Keratinocyte (primary cell): ENCODE measurements around the gene MTMR10. TPM values are rescaled to one million over a fixed set of nuclear protein-coding genes. Genes with fewer than 3 reads are reported as not detected.

Source experiments
- DNase-seq: peaks from one replicate; pipeline ENCODE4 v3.0.0-alpha.2; 2011; ENCODE audit warnings: low read depth, missing footprints, low spot score
- FAIRE-seq: peaks from 2 replicates; lab custom pipeline; 2011; peaks lifted over from hg19 to GRCh38; lab: Jason Lieb, UNC
- H2AFZ ChIP-seq: 2 replicates; pipeline ENCODE4 v1.6.0; 2012; ENCODE audit warnings: low read length, control low read depth, inconsistent platforms; ENCODE audit not compliant: control insufficient read depth
- H3K27ac ChIP-seq: 2 replicates; pipeline ENCODE4 v1.5.1; 2011; ENCODE audit warnings: low read length; ENCODE audit not compliant: control insufficient read depth, insufficient read depth
- H3K27me3 ChIP-seq: 3 replicates; pipeline ENCODE4 v1.6.0; 2011; ENCODE audit warnings: low read length; ENCODE audit not compliant: control insufficient read depth, insufficient read depth; ENCODE audit errors: extremely low read depth
- H3K36me3 ChIP-seq, 2 experiments: 2 replicates in 1 of 2; 3 replicates in 1 of 2; pipeline ENCODE4 v1.5.1; 2011; ENCODE audit warnings: low read length in 2 of 2, mild to moderate bottlenecking in 1 of 2; ENCODE audit not compliant: control insufficient read depth in 2 of 2, insufficient read depth in 2 of 2; ENCODE audit errors: extremely low read depth in 1 of 2
- H3K4me1 ChIP-seq: 3 replicates; pipeline ENCODE4 v1.5.1; 2011; ENCODE audit warnings: low read length; ENCODE audit not compliant: control insufficient read depth, insufficient read depth; ENCODE audit errors: extremely low read depth
- H3K4me2 ChIP-seq: 3 replicates; pipeline ENCODE4 v1.6.0; 2011; ENCODE audit warnings: low read depth, low read length; ENCODE audit not compliant: control insufficient read depth, insufficient read depth; ENCODE audit errors: extremely low read depth
- H3K4me3 ChIP-seq, 3 experiments: fragments of 200-600 bp in 1 of 3; sonication (generic) in 1 of 3; 2 replicates in 2 of 3; 3 replicates in 1 of 3; pipeline ENCODE4 v1.5.1; 2011 to 2016; ENCODE audit warnings: low read length in 3 of 3, mild to moderate bottlenecking in 3 of 3, control low read depth in 2 of 3, inconsistent platforms in 1 of 3, low read depth in 1 of 3, mixed read lengths in 1 of 3, mixed run types in 1 of 3, moderate library complexity in 1 of 3; ENCODE audit not compliant: control insufficient read depth in 2 of 3, insufficient read depth in 2 of 3; ENCODE audit errors: extremely low read depth in 1 of 3
- H3K79me2 ChIP-seq: 2 replicates; pipeline ENCODE4 v1.6.0; 2012; ENCODE audit warnings: low read length; ENCODE audit not compliant: control insufficient read depth, insufficient read depth
- H3K9ac ChIP-seq: 3 replicates; pipeline ENCODE4 v1.6.0; 2011; ENCODE audit warnings: low read length; ENCODE audit not compliant: control insufficient read depth, insufficient read depth; ENCODE audit errors: extremely low read depth
- H3K9me1 ChIP-seq: 3 replicates; pipeline ENCODE4 v1.6.0; 2011; ENCODE audit warnings: low read length; ENCODE audit not compliant: control insufficient read depth, insufficient read depth; ENCODE audit errors: extremely low read depth
- H3K9me3 ChIP-seq: 2 replicates; pipeline ENCODE4 v1.5.1; 2012; ENCODE audit warnings: low read depth, low read length; ENCODE audit not compliant: control insufficient read depth
- H4K20me1 ChIP-seq: 3 replicates; pipeline ENCODE4 v1.6.0; 2011; ENCODE audit warnings: low read length; ENCODE audit not compliant: control insufficient read depth, insufficient read depth; ENCODE audit errors: extremely low read depth
- EZH2 ChIP-seq: IDR thresholded peaks from one replicate; pipeline ENCODE4 v1.6.1; 2012; ENCODE audit warnings: inconsistent platforms, mild to moderate bottlenecking, low read length, moderate library complexity
- dilution Hi-C: fragments of 300-500 bp; cut with MboI; formaldehyde crosslinking; loops from one replicate; pipeline ENCODE4 v1.7.0; 2020; ENCODE audit warnings: low sequenced_read_pairs; ENCODE audit not compliant: extremely low pct_ligation_motif_present
- polyA plus RNA-seq, 5 experiments: library from polyadenylated mRNA; depleted of rRNA in 3 of 5; stranded (reverse) in 3 of 5; stranded (forward) in 1 of 5; unstranded in 1 of 5; fragments of >200 nt; gene quantifications; 1 replicate in 1 of 5; 2 replicates in 3 of 5; 3 replicates in 1 of 5; pipeline versions ENCODE4 v1.2.1 to v1.2.3, GENCODE V29; 2011 to 2012; ENCODE audit warnings: missing spikeins in 2 of 5, low read depth in 1 of 5, low replicate concordance in 1 of 5
- TF ChIP-seq, protein P1 (sequence below), 3 experiments: IDR thresholded peaks in 1 of 3; conservative IDR thresholded peaks in 1 of 3; optimal IDR thresholded peaks in 1 of 3; 2 replicates in 2 of 3; 3 replicates in 1 of 3; pipeline versions ENCODE3 to v1.5.1; 2011; ENCODE audit warnings: low read length in 3 of 3, mild to moderate bottlenecking in 3 of 3, moderate library complexity in 2 of 3, control low read depth in 1 of 3, inconsistent platforms in 1 of 3; ENCODE audit not compliant: insufficient read depth in 2 of 3; ENCODE audit errors: extremely low read depth in 1 of 3

The MTMR10 gene
- polyA plus RNA-seq, 1 donor (not counting 4 experiments of a cell fraction or from before 2014, with no cell fraction given), result 15.5 TPM

- H3K79me2 ChIP-seq, result peaks cover 3% of the 10 kb centered on the region
- DNase-seq, result peak; percentile 41
- H3K4me1 ChIP-seq, result peaks cover 19% of the 10 kb centered on the region
- no peaks in the 10 kb centered on the region for H3K9me1 ChIP-seq
- H3K27me3 ChIP-seq, result no peaks in the 10 kb centered on the region
- peak; percentile 84 for FAIRE-seq
- H2AFZ ChIP-seq, result peak within 1 kb of the TSS; percentile 94
- TF ChIP-seq EZH2, result no peak
- TF ChIP-seq, protein P1, sequence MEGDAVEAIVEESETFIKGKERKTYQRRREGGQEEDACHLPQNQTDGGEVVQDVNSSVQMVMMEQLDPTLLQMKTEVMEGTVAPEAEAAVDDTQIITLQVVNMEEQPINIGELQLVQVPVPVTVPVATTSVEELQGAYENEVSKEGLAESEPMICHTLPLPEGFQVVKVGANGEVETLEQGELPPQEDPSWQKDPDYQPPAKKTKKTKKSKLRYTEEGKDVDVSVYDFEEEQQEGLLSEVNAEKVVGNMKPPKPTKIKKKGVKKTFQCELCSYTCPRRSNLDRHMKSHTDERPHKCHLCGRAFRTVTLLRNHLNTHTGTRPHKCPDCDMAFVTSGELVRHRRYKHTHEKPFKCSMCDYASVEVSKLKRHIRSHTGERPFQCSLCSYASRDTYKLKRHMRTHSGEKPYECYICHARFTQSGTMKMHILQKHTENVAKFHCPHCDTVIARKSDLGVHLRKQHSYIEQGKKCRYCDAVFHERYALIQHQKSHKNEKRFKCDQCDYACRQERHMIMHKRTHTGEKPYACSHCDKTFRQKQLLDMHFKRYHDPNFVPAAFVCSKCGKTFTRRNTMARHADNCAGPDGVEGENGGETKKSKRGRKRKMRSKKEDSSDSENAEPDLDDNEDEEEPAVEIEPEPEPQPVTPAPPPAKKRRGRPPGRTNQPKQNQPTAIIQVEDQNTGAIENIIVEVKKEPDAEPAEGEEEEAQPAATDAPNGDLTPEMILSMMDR (optimal IDR thresholded peaks at IDR 0.05 in 1 of 3, IDR thresholded peaks at IDR 0.05 in 1 of 3, conservative IDR thresholded peaks at IDR 0.05 in 1 of 3; ENCODE audit: extremely low read depth in 1 of 3, insufficient read depth in 2 of 3, low read length in 3 of 3), result peak in 1 of 3 experiments; percentile 13
- H3K27ac ChIP-seq, result peak within 1 kb of the TSS; percentile 70
- H3K9ac ChIP-seq, result peak within 1 kb of the TSS; percentile 78
- dilution Hi-C loops, result no loop called here
- peak within 1 kb of the TSS; percentile 64 for H3K4me2 ChIP-seq
- H3K4me3 ChIP-seq, result peak within 1 kb of the TSS; percentile 68 to 87 (median 83)
- no peaks in the 10 kb centered on the region for H4K20me1 ChIP-seq
- H3K36me3 ChIP-seq, result peaks cover under 1 to 10% of the 10 kb centered on the region in 2 experiments
- no peaks in the 10 kb centered on the region for H3K9me3 ChIP-seq
Observed at GRCh38 chr15:30903497-30904187, 87.8 kb downstream of the MTMR10 start, which contains the start of gene FAN1. Gene FAN1, plus strand, starts transcription at chr15:30903915. Its CDS starts 749 bp downstream, at chr15:30904664.

- H2AFZ ChIP-seq, result no peak overlapping the region
- peaks cover 0 to 5% of the 10 kb centered on the region in 2 experiments for H3K36me3 ChIP-seq
- H3K4me2 ChIP-seq, result no peak overlapping the region
- TF ChIP-seq, protein P1 (optimal IDR thresholded peaks at IDR 0.05 in 1 of 3, IDR thresholded peaks at IDR 0.05 in 1 of 3, conservative IDR thresholded peaks at IDR 0.05 in 1 of 3; ENCODE audit: extremely low read depth in 1 of 3, insufficient read depth in 2 of 3, low read length in 3 of 3), result no peak
- FAIRE-seq (no peak), DNase-seq (no peak)
- peaks cover 19% of the 10 kb centered on the region for H3K4me1 ChIP-seq
- no peaks in the 10 kb centered on the region for H4K20me1 ChIP-seq
- dilution Hi-C loops, result no loop called here
- peaks cover 2% of the 10 kb centered on the region for H3K79me2 ChIP-seq
- H3K9me3 ChIP-seq, result no peaks in the 10 kb centered on the region
- H3K27me3 ChIP-seq, result no peaks in the 10 kb centered on the region
- H3K27ac ChIP-seq, result no peak overlapping the region
- H3K9ac ChIP-seq, result no peak overlapping the region
- H3K4me3 ChIP-seq, result no peak overlapping the region
- no peaks in the 10 kb centered on the region for H3K9me1 ChIP-seq
Observed at GRCh38 chr15:30901889-30902288, 89.5 kb downstream of the MTMR10 start.
